K562 (cell line): Measurements from ENCODE around the gene LAMB4. TPM values are rescaled to one million over a fixed set of nuclear protein-coding genes. Genes with fewer than 3 reads are reported as not detected.

Source experiments
- ATAC-seq: fragments of 200-7000 bp; cut with Tn5 transposase; 3 replicates; pipeline ENCODE4 v1.9.1; 2020; ENCODE audit warnings: moderate library complexity
- BruUV-seq: library from RNA; stranded (reverse); fragments of 400-500 nt; replicated peaks from 2 replicates; lab custom pipeline; 2021; lab: Mats Ljungman, UMichigan
- CTCF ChIA-PET: fragments of 300-600 bp; formaldehyde crosslinking; extraction: SDS; loops from one replicate; lab custom pipeline; 2021; ENCODE audit warnings: low intra/inter-chr PET ratio; lab: Yijun Ruan, JAX
- POLR2A ChIA-PET: fragments of 300-600, 350-650 bp; sonication (Branson Sonifier 250); formaldehyde crosslinking; extraction: SDS; loops from one replicate; lab custom pipeline; 2021; ENCODE audit warnings: antibody characterized with exemption, inconsistent platforms; lab: Yijun Ruan, JAX
- DNase-seq, 4 experiments: peaks; one replicate each; pipeline versions ENCODE4 v3.0.0 to v3.0.0-alpha.2; 2011 to 2018; ENCODE audit warnings: low spot score in 3 of 4, mixed read lengths in 3 of 4; ENCODE audit errors: extremely low read depth in 1 of 4
- FAIRE-seq: peaks from 2 replicates; lab custom pipeline; 2011; peaks lifted over from hg19 to GRCh38; lab: Jason Lieb, UNC
- H2AFZ ChIP-seq: 2 replicates; pipeline ENCODE4 v1.6.0; 2011; ENCODE audit warnings: low read depth, low read length, control low read depth, inconsistent platforms
- H3K27ac ChIP-seq: fragments of 200-600 bp; 3 replicates; pipeline ENCODE4 v1.8.0; 2011; ENCODE audit warnings: low read depth, mild to moderate bottlenecking, control low read depth, inconsistent platforms, low read length, moderate library complexity, mixed read lengths; ENCODE audit errors: extremely low read depth
- H3K27me3 ChIP-seq, 2 experiments: fragments of 300-600 bp in 1 of 2; 2 replicates in 1 of 2; 3 replicates in 1 of 2; pipeline versions ENCODE4 v1.6.0 to v1.8.0; 2011; ENCODE audit warnings: inconsistent platforms in 2 of 2, low read length in 2 of 2, mild to moderate bottlenecking in 1 of 2, mixed read lengths in 1 of 2, moderate library complexity in 1 of 2; ENCODE audit not compliant: control insufficient read depth in 2 of 2, insufficient read depth in 2 of 2
- H3K36me3 ChIP-seq: fragments of 300-600 bp; 3 replicates; pipeline ENCODE4 v1.8.0; 2011; ENCODE audit warnings: mild to moderate bottlenecking, low read length, inconsistent platforms; ENCODE audit not compliant: control insufficient read depth, insufficient read depth
- H3K4me1 ChIP-seq, 2 experiments: fragments of 200-600 bp in 1 of 2; replicated peaks in 1 of 2; 2 replicates in 1 of 2; 3 replicates in 1 of 2; pipeline versions ENCODE4 v1.5.1 to v1.8.0; 2011; ENCODE audit warnings: inconsistent platforms in 2 of 2, low read length in 2 of 2, mild to moderate bottlenecking in 1 of 2, mixed read lengths in 1 of 2, moderate library complexity in 1 of 2; ENCODE audit not compliant: control insufficient read depth in 2 of 2, insufficient read depth in 2 of 2
- H3K4me2 ChIP-seq: 2 replicates; pipeline ENCODE4 v1.6.1; 2011; ENCODE audit warnings: low read length, control low read depth, inconsistent platforms, mixed read lengths; ENCODE audit not compliant: insufficient read depth
- H3K4me3 ChIP-seq: fragments of 200-600 bp; sonication (generic), shearing (Covaris generic); 2 replicates; pipeline ENCODE4 v1.5.1; 2016; ENCODE audit warnings: control low read depth, inconsistent platforms
- H3K79me2 ChIP-seq: fragments of 200-600 bp; 3 replicates; pipeline ENCODE4 v1.8.0; 2011; ENCODE audit warnings: low read length, inconsistent platforms; ENCODE audit not compliant: control insufficient read depth, insufficient read depth
- H3K9ac ChIP-seq, 2 experiments: 2 replicates each; pipeline versions ENCODE4 v1.6.0 to v1.6.1; 2011; ENCODE audit warnings: low read depth in 2 of 2, low read length in 2 of 2, control low read depth in 1 of 2, inconsistent platforms in 1 of 2, mild to moderate bottlenecking in 1 of 2, mixed read lengths in 1 of 2; ENCODE audit not compliant: insufficient read depth in 1 of 2
- H3K9me1 ChIP-seq: one replicate; pipeline ENCODE4 v1.6.0; 2011; ENCODE audit warnings: inconsistent platforms, mild to moderate bottlenecking, low read length, moderate library complexity; ENCODE audit not compliant: control insufficient read depth, insufficient read depth
- H3K9me3 ChIP-seq: replicated peaks from 2 replicates; pipeline ENCODE4 v1.5.1; 2011; ENCODE audit warnings: low read depth, low read length, inconsistent platforms; ENCODE audit not compliant: control insufficient read depth, insufficient read depth
- H4K20me1 ChIP-seq: replicated peaks from 2 replicates; pipeline ENCODE4 v1.6.1; 2011; ENCODE audit warnings: low read length, inconsistent platforms, mixed read lengths; ENCODE audit not compliant: control insufficient read depth, insufficient read depth
- MCM3 ChIP-seq: fragments of 450-650 bp; IDR thresholded peaks from 2 replicates; pipeline ENCODE4 v1.6.1; 2016
- WGBS: fragments of 100-300 bp; shearing (Covaris generic); methylation state at CpG from one replicate; pipeline ENCODE4 v1.1.6; 2016; ENCODE audit warnings: low coverage, mixed read lengths; ENCODE audit not compliant: insufficient coverage; ENCODE audit errors: missing lambda C conversion rate; 5-methylcytosine and 5-hydroxymethylcytosine counted together
- in situ Hi-C: fragments of 300-500 bp; cut with MboI; formaldehyde crosslinking; loops from 4 replicates; pipeline ENCODE4 v1.15.0; 2018; ENCODE audit warnings: inconsistent platforms, mixed read lengths
- intact Hi-C: fragments of 100-400 bp; cut with micrococcal nuclease; formaldehyde crosslinking; loops from 2 replicates; pipeline ENCODE4 v1.14.2; 2022
- polyA plus RNA-seq, 8 experiments: library from polyadenylated mRNA; depleted of rRNA in 4 of 8; stranded (reverse) in 5 of 8; unstranded in 3 of 8; fragments of >200 nt; fragmentation: Nextera tagmentation in 2 of 8; fragmentation: Illumina TruSeq in 1 of 8; extraction: Ambion mirVana in 2 of 8; extraction: Trizol in 1 of 8; gene quantifications; 2 replicates each; pipeline versions ENCODE4 v1.2.1 to v1.2.3, GENCODE V29; 2011 to 2014; ENCODE audit warnings: inconsistent platforms in 1 of 8, missing spikeins in 1 of 8
- total RNA-seq, 7 experiments: library from RNA; depleted of rRNA in 6 of 7; stranded (reverse); fragments of >200 nt in 6 of 7; fragmentation: Illumina TruSeq in 2 of 7; extraction: Trizol in 2 of 7; gene quantifications; 2 replicates each; pipeline versions ENCODE4 v1.2.1 to v1.2.3, GENCODE V29; 2011 to 2021; ENCODE audit warnings: low replicate concordance in 1 of 7
- TF ChIP-seq, protein P1 (sequence below): fragments of 250-450 bp; sonication (Bioruptor Pico); IDR thresholded peaks from 2 replicates; pipeline ENCODE4 v1.4.0; 2020

LAMB4 gene
- total and polyA plus RNA-seq, 9 of the 15 experiments (the other 6 are each of a cell fraction or from before 2014, with no cell fraction given), result 0.06 to 0.13 (median 0.07) TPM; not detected in 6

DNA sequence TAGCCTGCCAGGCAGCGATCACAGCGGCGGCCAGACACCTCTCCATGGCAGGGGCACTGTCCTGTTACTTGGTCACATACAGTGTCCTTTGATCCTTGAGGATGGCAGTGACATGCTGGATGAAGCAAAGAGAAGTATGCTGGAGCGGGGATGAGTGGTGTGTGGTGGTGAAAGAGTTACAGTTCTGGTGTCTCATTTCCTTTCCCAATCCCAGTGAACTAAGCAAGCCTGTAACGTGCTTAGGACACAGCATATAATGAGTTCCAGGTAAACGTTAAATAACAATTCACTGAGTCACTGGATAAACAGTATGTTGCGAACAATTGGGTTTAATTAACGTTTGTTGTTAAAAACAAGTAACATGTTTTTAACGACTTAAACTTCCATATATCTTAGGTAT lies 63.7 kb downstream of the LAMB4 start:
- ATAC-seq (no peak), DNase-seq (no peak), FAIRE-seq (no peak)
- H3K27me3 ChIP-seq, result no peaks in the 10 kb centered on the region
- no TSS peak for BruUV-seq
- 41% methylated on average over 9 of the region's 9 CpGs for WGBS
- H3K9me1 ChIP-seq, result no peaks in the 10 kb centered on the region
- H3K36me3 ChIP-seq, result no peaks in the 10 kb centered on the region
- ChIA-PET POLR2A (no interaction called here), CTCF (interaction anchor here (0.6 kb wide), 1 partner anchor 36 kb away, joined by 3 read pairs; no protein-coding TSS in a partner anchor)
- no peak overlapping the region for H3K27ac ChIP-seq
- no peaks in the 10 kb centered on the region for H3K79me2 ChIP-seq
- in situ Hi-C loops (no loop called here), intact Hi-C loops (no loop called here)
- H4K20me1 ChIP-seq, result no peaks in the 10 kb centered on the region
- no peaks in the 10 kb centered on the region for H3K9me3 ChIP-seq
- TF ChIP-seq, protein P1, sequence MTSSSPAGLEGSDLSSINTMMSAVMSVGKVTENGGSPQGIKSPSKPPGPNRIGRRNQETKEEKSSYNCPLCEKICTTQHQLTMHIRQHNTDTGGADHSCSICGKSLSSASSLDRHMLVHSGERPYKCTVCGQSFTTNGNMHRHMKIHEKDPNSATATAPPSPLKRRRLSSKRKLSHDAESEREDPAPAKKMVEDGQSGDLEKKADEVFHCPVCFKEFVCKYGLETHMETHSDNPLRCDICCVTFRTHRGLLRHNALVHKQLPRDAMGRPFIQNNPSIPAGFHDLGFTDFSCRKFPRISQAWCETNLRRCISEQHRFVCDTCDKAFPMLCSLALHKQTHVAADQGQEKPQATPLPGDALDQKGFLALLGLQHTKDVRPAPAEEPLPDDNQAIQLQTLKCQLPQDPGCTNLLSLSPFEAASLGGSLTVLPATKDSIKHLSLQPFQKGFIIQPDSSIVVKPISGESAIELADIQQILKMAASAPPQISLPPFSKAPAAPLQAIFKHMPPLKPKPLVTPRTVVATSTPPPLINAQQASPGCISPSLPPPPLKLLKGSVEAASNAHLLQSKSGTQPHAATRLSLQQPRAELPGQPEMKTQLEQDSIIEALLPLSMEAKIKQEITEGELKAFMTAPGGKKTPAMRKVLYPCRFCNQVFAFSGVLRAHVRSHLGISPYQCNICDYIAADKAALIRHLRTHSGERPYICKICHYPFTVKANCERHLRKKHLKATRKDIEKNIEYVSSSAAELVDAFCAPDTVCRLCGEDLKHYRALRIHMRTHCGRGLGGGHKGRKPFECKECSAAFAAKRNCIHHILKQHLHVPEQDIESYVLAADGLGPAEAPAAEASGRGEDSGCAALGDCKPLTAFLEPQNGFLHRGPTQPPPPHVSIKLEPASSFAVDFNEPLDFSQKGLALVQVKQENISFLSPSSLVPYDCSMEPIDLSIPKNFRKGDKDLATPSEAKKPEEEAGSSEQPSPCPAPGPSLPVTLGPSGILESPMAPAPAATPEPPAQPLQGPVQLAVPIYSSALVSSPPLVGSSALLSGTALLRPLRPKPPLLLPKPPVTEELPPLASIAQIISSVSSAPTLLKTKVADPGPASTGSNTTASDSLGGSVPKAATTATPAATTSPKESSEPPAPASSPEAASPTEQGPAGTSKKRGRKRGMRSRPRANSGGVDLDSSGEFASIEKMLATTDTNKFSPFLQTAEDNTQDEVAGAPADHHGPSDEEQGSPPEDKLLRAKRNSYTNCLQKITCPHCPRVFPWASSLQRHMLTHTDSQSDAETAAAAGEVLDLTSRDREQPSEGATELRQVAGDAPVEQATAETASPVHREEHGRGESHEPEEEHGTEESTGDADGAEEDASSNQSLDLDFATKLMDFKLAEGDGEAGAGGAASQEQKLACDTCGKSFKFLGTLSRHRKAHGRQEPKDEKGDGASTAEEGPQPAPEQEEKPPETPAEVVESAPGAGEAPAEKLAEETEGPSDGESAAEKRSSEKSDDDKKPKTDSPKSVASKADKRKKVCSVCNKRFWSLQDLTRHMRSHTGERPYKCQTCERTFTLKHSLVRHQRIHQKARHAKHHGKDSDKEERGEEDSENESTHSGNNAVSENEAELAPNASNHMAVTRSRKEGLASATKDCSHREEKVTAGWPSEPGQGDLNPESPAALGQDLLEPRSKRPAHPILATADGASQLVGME, result no peak
- TF ChIP-seq MCM3, result peak; percentile 7; the same call in 1 of the 2 replicates
- H3K9ac ChIP-seq, result no peak overlapping the region; a peak in 1 of 4 replicates
- peaks cover 0 to 16% of the 10 kb centered on the region in 2 experiments; a peak in 3 of 5 replicates for H3K4me1 ChIP-seq
- peak overlapping the region; percentile 69 for H2AFZ ChIP-seq
- H3K4me2 ChIP-seq, result no peak overlapping the region
- no peak overlapping the region for H3K4me3 ChIP-seq
